ENCODE measurements around the gene AKR1A1. TPM values are rescaled to one million over a fixed set of nuclear protein-coding genes. Genes with fewer than 3 reads are reported as not detected.

AKR1A1 gene
- total RNA-seq, 1 donor from 2014 or later, result 45.4 TPM

- H3K27ac ChIP-seq (replicated peaks), result no peak overlapping the region
- intact Hi-C loops (cut with micrococcal nuclease), result no loop called here
- H3K36me3 ChIP-seq, result peaks cover 64% of the 10 kb centered on the region
Observed at GRCh38 chr1:45617618-45618017, 67.0 kb downstream of the AKR1A1 start.

DNA sequence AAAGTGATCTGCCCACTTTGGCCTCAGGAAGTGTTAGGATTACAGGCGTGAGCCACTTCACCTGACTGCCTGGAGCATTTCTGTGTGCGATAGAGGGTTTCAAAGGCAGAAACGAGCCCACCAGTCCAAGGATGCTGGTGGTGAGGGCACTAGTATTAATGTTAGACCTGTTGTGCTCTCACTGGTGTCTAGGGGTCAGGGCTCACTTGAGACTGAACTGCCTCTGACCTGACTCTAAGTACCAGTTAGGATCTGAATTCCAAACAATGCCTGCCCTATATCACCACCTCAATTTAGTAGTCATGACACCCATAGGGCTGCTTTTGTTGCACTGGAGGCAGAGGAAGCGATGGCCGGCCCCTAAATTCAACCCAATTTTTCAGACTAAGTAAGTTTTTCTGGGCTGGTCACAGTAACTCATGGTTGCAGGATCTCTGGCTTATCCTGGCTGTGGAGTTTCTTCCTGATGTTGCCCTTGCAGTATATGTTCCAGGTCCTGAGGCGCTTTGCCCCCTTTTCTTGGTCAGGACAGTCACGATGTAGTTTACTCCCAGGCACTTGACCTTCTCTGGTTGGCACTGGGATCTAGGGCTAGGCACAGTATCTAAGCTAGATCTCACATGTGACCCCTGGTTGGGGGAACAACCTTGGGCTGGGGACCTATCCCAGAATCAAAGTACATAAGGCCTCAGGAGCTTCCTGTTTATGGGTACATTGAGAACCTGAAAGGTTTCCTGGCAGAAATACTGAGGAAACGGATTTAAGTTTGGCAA, 68.7 kb downstream of the AKR1A1 start:
- intact Hi-C loops (cut with micrococcal nuclease), result no loop called here
- Histone ChIP-seq H3K4me3 (no peak overlapping the region), H3K4me1 (peaks cover 48% of the 10 kb centered on the region), H3K36me3 (peaks cover 58% of the 10 kb centered on the region), H3K9me3 (replicated peaks) (no peaks in the 10 kb centered on the region), H3K27ac (replicated peaks) (peak overlapping the region; percentile 60), H3K27me3 (ENCODE audit: low read depth) (no peaks in the 10 kb centered on the region)
- DNase-seq, result no peak
- TF ChIP-seq CTCF (IDR thresholded peaks at IDR 0.05; ENCODE audit: borderline replicate concordance), result no peak

More at GRCh38 chr1:45617618-45618017, 67.0 kb downstream of the AKR1A1 start:
- no peaks in the 10 kb centered on the region for H3K27me3 ChIP-seq (ENCODE audit: low read depth)
- TF ChIP-seq CTCF (IDR thresholded peaks at IDR 0.05; ENCODE audit: borderline replicate concordance), result no peak
- H3K9me3 ChIP-seq (replicated peaks), result no peaks in the 10 kb centered on the region
- no peak for DNase-seq
- peaks cover 39% of the 10 kb centered on the region for H3K4me1 ChIP-seq
- no peak overlapping the region for H3K4me3 ChIP-seq

Other genes with a start within 250 kb of the AKR1A1 start
- gene HPDL, start 223.9 kb upstream of the AKR1A1 start, total RNA-seq, result not detected
- gene TOE1, start 210.7 kb upstream of the AKR1A1 start, total RNA-seq, result 3.2 TPM
- gene MUTYH, start 210.4 kb upstream of the AKR1A1 start, total RNA-seq, result 8.1 TPM
- gene TESK2, start 59.7 kb upstream of the AKR1A1 start, total RNA-seq, result 1.4 TPM
- 0.22 TPM for gene CCDC163, start 50.8 kb upstream of the AKR1A1 start, total RNA-seq
- 24.4 TPM for gene MMACHC, start 50.5 kb upstream of the AKR1A1 start, total RNA-seq
- gene PRDX1, start 28.9 kb upstream of the AKR1A1 start, total RNA-seq, result 255 TPM
- gene NASP, start 33.2 kb downstream of the AKR1A1 start, total RNA-seq, result 34.5 TPM
- gene CCDC17, start 73.2 kb downstream of the AKR1A1 start, total RNA-seq, result 1.2 TPM
- gene GPBP1L1, start 135.7 kb downstream of the AKR1A1 start, total RNA-seq, result 80.7 TPM
- 23.5 TPM for gene TMEM69, start 137.4 kb downstream of the AKR1A1 start, total RNA-seq
- 19.3 TPM for gene IPP, start 199.8 kb downstream of the AKR1A1 start, total RNA-seq